HepG2 (cell line): ENCODE measurements around the gene ITPR1. TPM values are rescaled to one million over a fixed set of nuclear protein-coding genes. Genes with fewer than 3 reads are reported as not detected.

ENCODE experiments used
- FOXK2 ChIP-seq: fragments of 450-650 bp; IDR thresholded peaks from 2 replicates; pipeline ENCODE4 v1.6.1; 2016
- NONO ChIP-seq, 2 experiments: fragments of 450-650 bp in 1 of 2; sonication (generic) in 1 of 2; formaldehyde crosslinking in 1 of 2; IDR thresholded peaks in 1 of 2; conservative IDR thresholded peaks in 1 of 2; 2 replicates each; pipeline versions ENCODE4 v1.6.1 to v1.8.0; 2017 to 2022; ENCODE audit warnings: mild to moderate bottlenecking in 1 of 2, missing genetic modification reagents in 1 of 2, moderate library complexity in 1 of 2
- RXRB ChIP-seq: IDR thresholded peaks from 2 replicates; pipeline ENCODE4 v1.6.1; 2016; ENCODE audit warnings: borderline replicate concordance, missing genetic modification reagents, missing compliant biosample characterization
- SP1 ChIP-seq, 2 experiments: fragments of 450-650 bp in 1 of 2; sonication (generic) in 1 of 2; formaldehyde crosslinking in 1 of 2; IDR thresholded peaks; 2 replicates each; pipeline versions ENCODE4 v1.4.0 to v1.6.1; 2016 to 2020; ENCODE audit warnings: missing genetic modification reagents in 1 of 2
- SP140L ChIP-seq: sonication (generic); formaldehyde crosslinking; IDR thresholded peaks from 2 replicates; pipeline ENCODE4 v1.4.0; 2020; ENCODE audit warnings: missing genetic modification reagents, borderline replicate concordance
- THYN1 ChIP-seq: sonication (generic); formaldehyde crosslinking; IDR thresholded peaks from 2 replicates; pipeline ENCODE4 v1.8.1; 2023; ENCODE audit warnings: low read depth, mild to moderate bottlenecking, moderate library complexity, missing genetic modification reagents, borderline replicate concordance
- ZNF232 ChIP-seq: sonication (generic); formaldehyde crosslinking; IDR thresholded peaks from 2 replicates; pipeline ENCODE4 v1.4.0; 2020; ENCODE audit warnings: missing genetic modification reagents, borderline replicate concordance
- ZNF343 ChIP-seq: sonication (generic); formaldehyde crosslinking; IDR thresholded peaks from 2 replicates; pipeline ENCODE4 v1.4.0; 2020; ENCODE audit warnings: mild to moderate bottlenecking, missing genetic modification reagents
- ZNF572 ChIP-seq: sonication (generic); formaldehyde crosslinking; IDR thresholded peaks from 2 replicates; pipeline ENCODE4 v1.5.1; 2020; ENCODE audit warnings: mild to moderate bottlenecking, missing genetic modification reagents
- ZNF670 ChIP-seq: sonication (generic); formaldehyde crosslinking; IDR thresholded peaks from 2 replicates; pipeline ENCODE4 v1.8.0; 2022; ENCODE audit warnings: mild to moderate bottlenecking, missing genetic modification reagents, borderline replicate concordance
- ZNF772 ChIP-seq: sonication (generic); formaldehyde crosslinking; IDR thresholded peaks from 2 replicates; pipeline ENCODE4 v1.5.0; 2020; ENCODE audit warnings: mild to moderate bottlenecking, missing genetic modification reagents
- polyA plus RNA-seq, 8 experiments: library from polyadenylated mRNA; depleted of rRNA in 3 of 8; stranded (reverse) in 7 of 8; unstranded in 1 of 8; fragments of >200 nt; fragmentation: Illumina TruSeq in 4 of 8; extraction: Trizol in 4 of 8; gene quantifications; 2 replicates each; pipeline versions ENCODE4 v1.2.1 to v1.2.3, GENCODE V29; 2011 to 2016; ENCODE audit warnings: low read depth in 4 of 8, missing spikeins in 1 of 8, mixed read lengths in 1 of 8; ENCODE audit not compliant: insufficient read depth in 1 of 8
- total RNA-seq, 5 experiments: library from RNA; depleted of rRNA; stranded (reverse); fragments of >200 nt; fragmentation: Illumina TruSeq; extraction: Trizol; gene quantifications; 2 replicates each; pipeline ENCODE4 v1.2.3, GENCODE V29; 2016; ENCODE audit warnings: low read depth in 1 of 5
- TF ChIP-seq, protein P1 (sequence below): sonication (generic); formaldehyde crosslinking; IDR thresholded peaks from 2 replicates; pipeline ENCODE4 v1.5.1; 2020; ENCODE audit warnings: mild to moderate bottlenecking, missing genetic modification reagents, moderate library complexity

Gene ITPR1
- total and polyA plus RNA-seq, 2 of the 13 experiments (the other 11 are each of a cell fraction or from before 2014, with no cell fraction given): 10.0 to 11.4 TPM

DNA sequence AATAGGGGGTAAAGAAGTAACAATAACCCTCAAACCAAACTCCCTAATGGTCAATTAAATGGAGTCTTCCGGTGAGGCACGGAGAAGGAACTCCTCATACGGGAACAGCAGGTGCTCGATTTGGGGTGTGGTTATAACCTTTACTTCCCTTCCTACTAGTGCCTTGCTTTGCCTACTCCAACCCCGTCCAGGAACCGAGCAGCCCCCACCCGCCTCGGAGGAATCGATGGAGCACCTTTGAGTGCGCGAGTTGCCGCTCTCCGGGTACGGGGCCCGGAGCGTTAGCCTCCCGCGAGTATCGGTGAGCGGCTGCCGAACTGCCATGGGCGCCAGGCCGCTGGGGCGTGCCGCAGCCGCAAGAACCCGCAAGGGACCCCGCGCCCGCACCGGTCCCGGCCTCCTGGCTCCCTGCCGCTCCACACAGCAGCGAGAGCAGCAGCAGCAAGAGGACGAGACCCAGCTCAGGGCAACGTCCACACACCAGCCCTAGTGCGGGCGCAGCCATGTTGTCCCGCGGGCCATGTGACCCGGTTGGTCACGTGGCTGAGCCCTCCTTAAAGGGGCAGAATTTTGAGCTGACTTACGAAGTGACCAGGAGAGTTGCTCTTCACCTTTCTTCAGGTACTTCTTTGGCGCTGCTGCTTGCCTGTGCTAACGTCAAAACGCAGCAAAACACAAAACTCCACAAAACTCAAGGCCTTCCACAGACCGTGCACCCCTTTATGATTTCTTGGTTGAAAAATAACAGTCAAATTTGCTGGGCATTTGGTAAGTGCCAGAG lies 26.2 kb upstream of the ITPR1 start, which contains the start of gene SUMF1 (continued):
- no peak for TF ChIP-seq SP140L (CRISPR knock-in tag)
- peak; percentile 56; the same call in 1 of the 2 replicates for TF ChIP-seq RXRB (CRISPR knock-in tag)
- peak; percentile 88; the same call in 1 of the 2 replicates for TF ChIP-seq ZNF772
- TF ChIP-seq ZNF232 (CRISPR knock-in tag): no peak; the same call in none of the 2 replicates
- TF ChIP-seq ZNF670: peak; percentile 77; the same call in 1 of the 2 replicates
- peak; percentile 62; the same call in 1 of the 2 replicates for TF ChIP-seq FOXK2
- TF ChIP-seq ZNF572 (CRISPR knock-in tag): no peak
- TF ChIP-seq, protein P1, sequence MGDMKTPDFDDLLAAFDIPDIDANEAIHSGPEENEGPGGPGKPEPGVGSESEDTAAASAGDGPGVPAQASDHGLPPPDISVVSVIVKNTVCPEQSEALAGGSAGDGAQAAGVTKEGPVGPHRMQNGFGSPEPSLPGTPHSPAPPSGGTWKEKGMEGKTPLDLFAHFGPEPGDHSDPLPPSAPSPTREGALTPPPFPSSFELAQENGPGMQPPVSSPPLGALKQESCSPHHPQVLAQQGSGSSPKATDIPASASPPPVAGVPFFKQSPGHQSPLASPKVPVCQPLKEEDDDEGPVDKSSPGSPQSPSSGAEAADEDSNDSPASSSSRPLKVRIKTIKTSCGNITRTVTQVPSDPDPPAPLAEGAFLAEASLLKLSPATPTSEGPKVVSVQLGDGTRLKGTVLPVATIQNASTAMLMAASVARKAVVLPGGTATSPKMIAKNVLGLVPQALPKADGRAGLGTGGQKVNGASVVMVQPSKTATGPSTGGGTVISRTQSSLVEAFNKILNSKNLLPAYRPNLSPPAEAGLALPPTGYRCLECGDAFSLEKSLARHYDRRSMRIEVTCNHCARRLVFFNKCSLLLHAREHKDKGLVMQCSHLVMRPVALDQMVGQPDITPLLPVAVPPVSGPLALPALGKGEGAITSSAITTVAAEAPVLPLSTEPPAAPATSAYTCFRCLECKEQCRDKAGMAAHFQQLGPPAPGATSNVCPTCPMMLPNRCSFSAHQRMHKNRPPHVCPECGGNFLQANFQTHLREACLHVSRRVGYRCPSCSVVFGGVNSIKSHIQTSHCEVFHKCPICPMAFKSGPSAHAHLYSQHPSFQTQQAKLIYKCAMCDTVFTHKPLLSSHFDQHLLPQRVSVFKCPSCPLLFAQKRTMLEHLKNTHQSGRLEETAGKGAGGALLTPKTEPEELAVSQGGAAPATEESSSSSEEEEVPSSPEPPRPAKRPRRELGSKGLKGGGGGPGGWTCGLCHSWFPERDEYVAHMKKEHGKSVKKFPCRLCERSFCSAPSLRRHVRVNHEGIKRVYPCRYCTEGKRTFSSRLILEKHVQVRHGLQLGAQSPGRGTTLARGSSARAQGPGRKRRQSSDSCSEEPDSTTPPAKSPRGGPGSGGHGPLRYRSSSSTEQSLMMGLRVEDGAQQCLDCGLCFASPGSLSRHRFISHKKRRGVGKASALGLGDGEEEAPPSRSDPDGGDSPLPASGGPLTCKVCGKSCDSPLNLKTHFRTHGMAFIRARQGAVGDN (CRISPR knock-in tag): peak; percentile 94
- TF ChIP-seq ZNF343 (CRISPR knock-in tag): peak; percentile 93
- TF ChIP-seq THYN1 (CRISPR knock-in tag): no peak
- no peak for TF ChIP-seq SP1 (IDR thresholded peaks at IDR 0.05)
- peak; percentile 54; the same call in 1 of the 2 replicates for TF ChIP-seq SP1 (CRISPR knock-in tag; IDR thresholded peaks at IDR 0.05)
- no peak for TF ChIP-seq NONO (IDR thresholded peaks at IDR 0.05)
- TF ChIP-seq NONO (CRISPR knock-in tag; conservative IDR thresholded peaks at IDR 0.05): peak; percentile 92
